Activated T-helper 17 cell treated with anti-CD3 and anti-CD28 coated beads, Interleukin-2, amount 50 U/mL, for 72 hours (primary cell): Measurements from ENCODE around the gene KRT33B. TPM values are rescaled to one million over a fixed set of nuclear protein-coding genes. Genes with fewer than 3 reads are reported as not detected.
A peak's percentile ranks its signal among the peaks of the same experiment; 100 is the strongest.
"Not testable (repeated sequence)": the region's sequence is repeated elsewhere in the genome, so short reads cannot be mapped to it uniquely, and the experiment has no call there.

Source experiments
- ATAC-seq: fragments of 150-1000 bp; cut with Tn5 transposase; replicated peaks from 2 replicates; pipeline ENCODE4 v1.10.0; 2021; ENCODE audit warnings: mild to moderate bottlenecking, moderate library complexity
- H3K27ac Mint-ChIP-seq: one replicate; pipeline ENCODE4 v1.8.0; 2022; ENCODE audit warnings: mixed read lengths
- H3K27me3 Mint-ChIP-seq: one replicate; pipeline ENCODE4 v1.8.0; 2022; ENCODE audit warnings: mixed read lengths
- H3K36me3 Mint-ChIP-seq: one replicate; pipeline ENCODE4 v1.8.0; 2022; ENCODE audit warnings: low read depth, mild to moderate bottlenecking, mixed read lengths
- H3K4me1 Mint-ChIP-seq: one replicate; pipeline ENCODE4 v1.8.0; 2022; ENCODE audit warnings: mixed read lengths
- H3K4me3 Mint-ChIP-seq: one replicate; pipeline ENCODE4 v1.8.0; 2022; ENCODE audit warnings: mild to moderate bottlenecking, mixed read lengths
- H3K9me3 Mint-ChIP-seq: one replicate; pipeline ENCODE4 v1.8.0; 2022; ENCODE audit warnings: mixed read lengths
- total RNA-seq, 2 donors: library from RNA; stranded (reverse); gene quantifications; one replicate each; pipeline ENCODE4 v1.2.3, GENCODE V29; 2022

Gene KRT33B
- total RNA-seq, 2 donors from 2014 or later = not detected

DNA sequence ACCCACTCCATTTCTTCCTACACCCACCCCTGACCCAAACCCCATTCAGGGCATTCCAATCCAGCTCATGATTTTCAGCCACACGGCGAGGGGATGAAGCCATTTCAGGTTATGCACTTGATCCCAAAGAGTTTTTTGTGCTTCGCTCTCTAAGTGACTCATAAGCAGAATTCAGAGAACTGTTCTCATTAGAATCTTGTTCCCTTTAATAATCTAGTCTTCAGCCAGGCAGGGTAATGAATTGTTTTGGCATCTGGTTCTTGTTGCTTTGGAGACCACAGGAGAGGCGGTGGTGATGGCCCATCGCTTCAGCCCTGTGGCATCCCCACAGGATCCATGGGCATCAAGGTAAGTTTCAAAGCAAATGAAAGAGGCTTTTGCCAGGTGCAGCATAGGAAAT, 32.5 kb upstream of the KRT33B start:
- H3K27me3 Mint-ChIP-seq = no peaks in the 10 kb centered on the region
- no peak for ATAC-seq
- peak overlapping the region; percentile 63 for H3K4me3 Mint-ChIP-seq
- H3K9me3 Mint-ChIP-seq = peaks cover 3% of the 10 kb centered on the region
- no peaks in the 10 kb centered on the region for H3K36me3 Mint-ChIP-seq
- peaks cover 25% of the 10 kb centered on the region for H3K4me1 Mint-ChIP-seq
- H3K27ac Mint-ChIP-seq = peak overlapping the region; percentile 92

DNA sequence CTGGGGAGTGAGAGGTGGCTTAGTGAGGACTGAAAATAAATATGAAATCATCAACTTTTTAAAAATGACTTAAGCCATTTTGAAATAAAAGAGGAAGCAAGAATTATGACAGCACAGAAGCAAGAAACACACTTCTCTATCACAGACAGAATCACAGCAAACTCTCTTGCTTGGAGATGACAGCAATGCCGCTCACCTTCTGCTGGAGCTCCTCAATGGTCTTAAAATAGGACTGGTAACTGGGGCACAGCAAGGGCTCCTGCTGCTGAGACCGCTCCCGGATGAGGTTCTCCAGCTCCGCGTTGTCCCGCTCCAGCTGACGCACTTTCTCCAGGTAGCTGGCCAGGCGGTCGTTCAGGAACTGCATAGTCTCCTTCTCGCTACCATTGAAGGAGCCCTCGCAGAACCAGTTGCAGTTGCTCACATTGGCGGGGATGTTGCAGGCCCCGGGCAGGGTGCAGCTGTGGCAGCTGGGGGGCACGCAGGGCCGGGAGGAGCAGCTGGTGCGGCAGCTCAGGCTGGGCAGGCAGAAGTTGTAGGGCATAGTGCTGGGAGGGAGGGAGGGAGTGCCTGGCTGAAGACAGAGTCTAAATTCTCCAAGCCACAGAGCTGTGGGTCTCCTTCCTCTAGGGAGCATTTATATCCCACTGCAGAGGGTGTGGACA, 27.5 kb upstream of the KRT33B start, which contains the start of gene KRT31:
TSS of gene KRT31 (minus strand) at position 613 of the 665 bp plus-strand sequence. CDS start at position 544, 69 bp downstream.
- H3K9me3 Mint-ChIP-seq = no peaks in the 10 kb centered on the region
- H3K36me3 Mint-ChIP-seq = no peaks in the 10 kb centered on the region
- H3K4me1 Mint-ChIP-seq = peaks cover 2% of the 10 kb centered on the region
- no peak within 1 kb of the TSS for H3K4me3 Mint-ChIP-seq
- no peaks in the 10 kb centered on the region for H3K27me3 Mint-ChIP-seq
- ATAC-seq = no peak
- no peak within 1 kb of the TSS for H3K27ac Mint-ChIP-seq

DNA sequence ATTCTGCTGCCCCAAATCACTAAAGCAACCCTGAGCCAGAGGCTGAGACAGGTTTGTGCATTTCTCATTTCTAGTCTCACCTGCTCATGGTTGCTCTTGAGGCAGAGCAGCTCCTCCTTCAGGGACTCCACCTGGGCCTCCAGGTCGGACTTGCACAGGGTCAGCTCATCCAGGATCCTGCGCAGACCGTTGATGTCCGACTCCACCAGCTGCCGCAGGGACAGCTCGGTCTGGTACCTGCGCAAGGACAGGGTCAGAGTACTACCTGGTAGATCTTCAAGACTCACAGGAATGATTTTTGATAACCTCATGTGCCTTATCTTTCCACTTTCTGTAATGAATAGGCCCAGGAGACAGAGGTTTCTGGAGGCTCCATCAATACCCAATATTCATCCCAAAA, 26.7 kb upstream of the KRT33B start:
- Mint-ChIP-seq H3K4me3 (no peak overlapping the region), H3K4me1 (no peaks in the 10 kb centered on the region), H3K36me3 (no peaks in the 10 kb centered on the region), H3K9me3 (no peaks in the 10 kb centered on the region), H3K27me3 (no peaks in the 10 kb centered on the region), H3K27ac (no peak overlapping the region)
- no peak for ATAC-seq

DNA sequence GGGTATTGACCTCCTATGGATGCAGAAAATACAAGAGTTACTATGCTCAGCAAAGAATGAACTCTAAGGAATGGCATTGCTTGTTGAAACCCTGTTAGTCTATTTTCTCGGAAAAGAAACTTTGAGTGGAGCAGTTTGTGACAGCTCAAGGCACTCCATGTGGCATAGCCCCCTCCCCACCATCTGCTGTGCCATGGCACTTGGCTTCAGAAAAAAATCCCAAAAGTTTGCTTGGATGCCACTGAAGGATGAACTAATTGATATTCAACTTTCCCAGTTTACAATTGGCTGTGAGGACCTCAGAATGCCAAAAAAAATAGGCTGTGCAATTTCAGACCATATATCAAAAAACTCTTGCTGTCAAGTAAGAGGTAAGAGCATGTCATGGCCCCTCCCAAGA, 26.0 kb upstream of the KRT33B start:
- H3K36me3 Mint-ChIP-seq = no peaks in the 10 kb centered on the region
- no peaks in the 10 kb centered on the region for H3K9me3 Mint-ChIP-seq
- H3K27me3 Mint-ChIP-seq = no peaks in the 10 kb centered on the region
- no peak for ATAC-seq
- no peak overlapping the region for H3K27ac Mint-ChIP-seq
- no peak overlapping the region for H3K4me3 Mint-ChIP-seq
- no peaks in the 10 kb centered on the region for H3K4me1 Mint-ChIP-seq

DNA sequence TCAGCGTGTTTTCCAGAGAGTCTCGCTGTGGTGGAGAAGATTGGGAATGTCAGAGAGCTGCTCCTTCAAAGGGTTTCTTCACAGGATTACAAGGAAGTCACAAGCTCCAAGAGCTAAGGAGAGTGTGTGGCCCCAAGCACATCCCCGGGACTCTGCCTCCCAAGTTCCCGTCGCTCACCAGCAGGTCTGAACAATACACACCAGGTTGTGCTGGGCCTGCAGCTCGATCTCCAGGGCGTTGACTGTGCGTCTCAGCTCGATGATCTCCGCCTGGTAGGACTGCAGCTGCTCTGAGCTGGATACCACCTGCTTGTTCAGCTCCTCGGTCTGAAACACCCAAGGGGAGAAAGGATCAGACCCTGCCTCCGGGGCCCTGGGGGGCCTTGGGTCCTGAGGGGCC, 25.4 kb upstream of the KRT33B start:
- H3K9me3 Mint-ChIP-seq, ATAC-seq, H3K27me3 Mint-ChIP-seq, H3K36me3 Mint-ChIP-seq, H3K27ac Mint-ChIP-seq, H3K4me3 Mint-ChIP-seq, H3K4me1 Mint-ChIP-seq: not testable (repeated sequence)

DNA sequence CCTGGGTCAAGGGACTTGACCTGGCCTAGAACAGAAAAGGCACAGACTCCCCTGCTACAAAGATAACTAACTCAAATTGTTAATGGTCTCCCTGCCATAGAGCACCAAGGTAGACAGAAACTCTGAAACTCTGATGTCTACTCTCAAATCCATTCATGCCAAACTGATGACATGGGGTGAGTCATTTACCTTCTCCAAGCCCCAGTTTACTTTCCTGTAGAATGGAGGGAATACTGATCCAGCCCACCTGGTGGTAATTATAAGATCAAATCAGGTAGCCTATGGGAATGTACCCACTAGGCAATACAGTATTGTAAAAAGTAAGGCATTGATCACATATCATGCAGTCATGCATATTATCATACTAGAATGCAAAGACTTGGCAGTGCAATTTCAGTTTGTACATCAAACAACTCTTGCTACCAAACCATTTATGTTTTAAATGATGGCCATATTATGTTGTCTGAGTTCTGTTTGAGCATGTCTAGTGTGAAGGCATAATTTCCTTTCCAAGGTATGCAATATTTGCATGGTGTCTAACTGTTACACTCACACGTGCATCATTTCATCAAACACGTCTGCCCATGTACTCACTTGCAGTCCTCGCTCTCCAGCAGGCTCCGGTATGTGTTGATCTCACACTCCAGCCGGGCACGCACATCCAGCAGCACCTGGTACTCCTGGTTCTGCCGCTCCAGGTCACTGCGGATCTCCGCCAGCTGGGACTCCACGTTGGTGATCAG, 24.8 kb upstream of the KRT33B start:
- Mint-ChIP-seq H3K4me3 (no peak overlapping the region), H3K9me3 (no peaks in the 10 kb centered on the region), H3K4me1 (no peaks in the 10 kb centered on the region), H3K36me3 (no peaks in the 10 kb centered on the region), H3K27me3 (peaks cover 4% of the 10 kb centered on the region), H3K27ac (no peak overlapping the region)
- ATAC-seq = no peak

DNA sequence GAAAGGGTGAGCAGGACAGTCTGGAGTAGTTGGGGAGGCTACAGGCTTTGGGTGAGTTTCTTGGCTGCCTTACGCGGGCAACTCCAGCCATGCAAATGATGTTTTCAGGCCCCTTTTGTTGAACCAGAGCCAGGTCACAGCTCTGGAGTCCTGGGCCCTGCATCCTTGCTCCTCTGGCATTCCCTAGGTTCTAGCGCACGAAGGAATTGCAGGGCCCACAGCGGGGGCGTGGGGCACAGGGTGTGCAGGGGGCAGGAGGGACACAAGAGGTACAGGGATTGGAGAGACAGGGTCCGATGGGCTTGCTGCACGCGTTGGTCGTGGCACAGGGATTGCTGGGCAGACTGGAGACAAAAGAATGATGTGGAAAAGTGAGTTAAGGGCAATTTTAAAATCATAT, 24.2 kb upstream of the KRT33B start:
- Mint-ChIP-seq H3K27ac (no peak overlapping the region), H3K4me3 (no peak overlapping the region), H3K9me3 (no peaks in the 10 kb centered on the region), H3K4me1 (no peaks in the 10 kb centered on the region), H3K36me3 (no peaks in the 10 kb centered on the region), H3K27me3 (peaks cover 4% of the 10 kb centered on the region)
- no peak for ATAC-seq

DNA sequence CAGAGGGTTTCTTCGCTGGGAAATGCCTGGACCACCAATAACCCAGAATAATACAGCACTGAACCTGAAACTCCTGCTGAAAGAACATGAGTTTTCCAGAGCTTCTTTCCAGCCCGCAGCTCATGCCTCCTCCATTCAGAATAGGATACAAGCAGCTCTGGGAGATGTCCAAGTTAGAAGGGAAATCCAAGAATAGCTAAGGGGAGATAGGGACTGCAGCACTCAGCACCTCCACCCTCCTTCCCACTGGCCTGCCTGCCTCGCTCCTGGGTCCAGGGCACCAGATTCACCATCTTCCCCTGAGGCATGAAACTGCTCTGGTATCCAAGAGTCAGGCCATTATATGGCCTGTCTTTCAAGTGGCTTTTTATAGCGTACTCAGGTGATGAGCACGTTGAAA, 23.7 kb upstream of the KRT33B start:
- H3K9me3 Mint-ChIP-seq = no peaks in the 10 kb centered on the region
- no peak for ATAC-seq
- H3K36me3 Mint-ChIP-seq = no peaks in the 10 kb centered on the region
- H3K27ac Mint-ChIP-seq = peak overlapping the region; percentile 46
- H3K4me1 Mint-ChIP-seq = peaks cover 4% of the 10 kb centered on the region
- peaks cover 4% of the 10 kb centered on the region for H3K27me3 Mint-ChIP-seq
- no peak overlapping the region for H3K4me3 Mint-ChIP-seq

DNA sequence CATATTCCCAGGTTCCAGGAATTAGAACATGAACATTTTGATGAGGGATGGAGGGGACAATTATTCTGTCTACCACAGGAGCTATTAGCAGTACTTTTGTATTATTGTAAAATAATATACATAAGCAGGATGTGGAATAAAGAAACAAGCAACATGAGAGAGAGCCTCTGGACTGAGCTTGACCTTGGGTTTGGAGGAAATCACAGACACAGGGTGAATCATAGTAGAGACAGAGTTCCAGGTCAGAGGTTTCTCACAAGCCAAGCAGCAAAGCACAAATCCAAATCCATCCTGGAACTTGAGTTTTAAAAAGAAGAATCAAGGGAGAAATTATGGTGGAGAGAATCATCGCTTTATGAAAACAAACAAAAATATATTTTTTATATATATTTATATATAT, 22.7 kb upstream of the KRT33B start:
- Mint-ChIP-seq H3K36me3 (no peaks in the 10 kb centered on the region), H3K4me3 (no peak overlapping the region), H3K9me3 (no peaks in the 10 kb centered on the region), H3K27ac (no peak overlapping the region), H3K27me3 (peaks cover 4% of the 10 kb centered on the region), H3K4me1 (peaks cover 5% of the 10 kb centered on the region)
- no peak for ATAC-seq

DNA sequence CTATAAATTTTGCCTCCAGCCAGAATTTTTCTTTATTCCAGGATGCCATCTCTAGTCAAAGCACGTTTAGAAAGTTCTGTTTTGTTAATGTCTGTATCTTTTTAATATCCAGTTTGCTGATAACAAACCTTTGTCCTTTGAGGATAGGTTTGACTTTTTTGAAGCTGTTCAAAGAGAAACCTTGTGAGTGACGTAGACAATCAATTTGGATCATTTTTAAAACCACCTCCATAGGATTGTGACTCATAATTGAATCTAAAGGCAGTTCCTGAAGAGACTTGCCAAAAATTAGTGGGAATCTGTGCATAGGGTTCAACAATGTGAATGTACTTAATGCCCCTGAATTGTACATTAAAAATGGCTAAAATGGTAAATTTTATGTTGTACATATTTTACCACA, 21.9 kb upstream of the KRT33B start:
- Mint-ChIP-seq H3K9me3 (peaks cover 3% of the 10 kb centered on the region), H3K27ac (no peak overlapping the region), H3K27me3 (peaks cover 4% of the 10 kb centered on the region), H3K4me3 (no peak overlapping the region), H3K36me3 (no peaks in the 10 kb centered on the region), H3K4me1 (peaks cover 5% of the 10 kb centered on the region)
- ATAC-seq = no peak

DNA sequence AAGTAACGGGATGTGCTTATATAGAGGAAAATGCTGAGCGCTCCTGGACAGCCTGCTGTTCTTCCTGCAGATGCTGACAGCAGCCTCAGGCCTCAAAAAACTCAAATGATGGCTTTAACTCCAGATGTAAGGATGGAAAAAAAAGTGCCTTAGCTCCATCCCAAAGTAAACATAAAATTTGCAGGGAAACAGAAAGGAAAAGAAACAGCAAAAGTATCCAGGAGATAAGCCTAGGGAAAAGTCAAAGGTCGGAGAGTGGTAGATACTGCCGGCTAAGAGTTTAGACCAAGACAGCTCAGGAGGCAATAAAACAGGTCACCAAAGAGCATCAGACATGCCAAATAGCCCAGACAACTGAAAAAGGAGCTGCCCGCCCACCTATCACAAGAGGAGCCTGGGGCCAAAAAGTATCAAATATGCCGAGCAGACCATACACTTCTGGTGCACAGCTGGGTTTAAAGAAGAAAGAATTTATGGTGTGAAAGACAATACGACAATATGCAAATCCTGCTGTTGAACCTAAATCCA, 20.9 kb upstream of the KRT33B start:
- Mint-ChIP-seq H3K36me3 (no peaks in the 10 kb centered on the region), H3K27me3 (peaks cover 7% of the 10 kb centered on the region), H3K4me3 (no peak overlapping the region), H3K9me3 (peaks cover 7% of the 10 kb centered on the region), H3K27ac (no peak overlapping the region), H3K4me1 (peaks cover 5% of the 10 kb centered on the region)
- no peak for ATAC-seq

DNA sequence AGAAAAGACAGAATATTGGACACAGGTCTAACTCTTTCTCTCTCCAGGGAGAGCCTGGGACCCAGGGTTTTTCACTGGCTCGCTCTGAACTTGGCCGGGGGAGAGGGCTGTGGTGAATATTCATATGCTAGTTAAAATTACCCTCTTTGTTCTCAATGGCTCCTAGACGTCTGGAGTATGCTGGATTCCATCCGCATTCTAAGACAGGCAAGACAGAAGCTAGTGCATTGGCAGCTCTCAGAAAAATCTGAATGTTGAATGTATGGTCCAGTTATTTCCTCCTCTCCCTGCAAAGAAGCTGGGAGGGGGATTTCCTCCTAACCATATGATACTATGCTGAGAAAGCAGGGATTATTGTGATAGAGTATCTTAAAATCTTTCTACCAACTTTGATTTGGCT, 18.1 kb upstream of the KRT33B start:
- Mint-ChIP-seq H3K4me1 (peaks cover 5% of the 10 kb centered on the region), H3K36me3 (no peaks in the 10 kb centered on the region), H3K9me3 (peaks cover 7% of the 10 kb centered on the region), H3K27me3 (peaks cover 7% of the 10 kb centered on the region), H3K27ac (no peak overlapping the region), H3K4me3 (no peak overlapping the region)
- ATAC-seq = no peak

DNA sequence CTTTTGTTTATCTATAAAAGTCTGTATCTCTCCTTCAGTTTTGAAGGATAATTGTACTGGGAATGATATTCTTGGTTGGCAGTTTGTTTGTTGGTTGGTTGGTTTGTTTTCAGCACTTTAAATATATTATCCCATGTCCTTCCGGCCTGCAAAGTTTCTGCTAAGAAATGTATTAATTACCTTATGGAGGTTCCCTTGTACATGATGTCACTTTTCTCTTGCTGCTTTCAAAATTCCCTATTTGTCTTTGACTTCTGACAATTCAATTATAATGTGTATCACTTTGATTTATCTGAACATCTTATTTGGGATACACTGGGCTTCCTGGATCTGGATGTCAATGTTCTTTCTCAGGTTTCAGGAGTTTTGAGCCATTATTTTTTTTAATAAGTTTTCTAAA, 16.6 kb upstream of the KRT33B start:
- H3K36me3 Mint-ChIP-seq = no peaks in the 10 kb centered on the region
- peaks cover 7% of the 10 kb centered on the region for H3K9me3 Mint-ChIP-seq
- no peak overlapping the region for H3K4me3 Mint-ChIP-seq
- no peak overlapping the region for H3K27ac Mint-ChIP-seq
- H3K27me3 Mint-ChIP-seq = peaks cover 7% of the 10 kb centered on the region
- ATAC-seq = no peak
- H3K4me1 Mint-ChIP-seq = peaks cover 5% of the 10 kb centered on the region

DNA sequence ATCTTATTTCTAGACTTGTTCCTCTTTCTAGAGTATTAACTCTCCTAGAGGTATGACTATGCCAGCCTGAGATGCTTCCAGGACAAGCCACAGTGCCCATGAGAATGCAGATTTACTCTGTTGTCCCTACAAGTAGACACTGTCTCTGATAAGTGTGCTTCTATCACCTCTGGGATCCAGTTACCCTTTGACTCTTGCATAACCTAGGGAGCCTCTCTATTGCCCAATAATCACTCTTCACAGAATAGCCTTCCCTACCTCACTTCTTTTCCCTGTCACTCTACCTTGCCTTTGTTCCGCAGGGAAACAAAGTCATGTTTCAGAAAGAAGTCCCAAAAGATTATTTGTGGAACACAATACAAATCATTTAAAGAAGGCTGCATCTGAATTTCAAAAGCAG, 14.1 kb upstream of the KRT33B start:
- no peak overlapping the region for H3K27ac Mint-ChIP-seq
- peaks cover 3% of the 10 kb centered on the region for H3K27me3 Mint-ChIP-seq
- peaks cover 7% of the 10 kb centered on the region for H3K9me3 Mint-ChIP-seq
- peaks cover 4% of the 10 kb centered on the region for H3K4me1 Mint-ChIP-seq
- no peak overlapping the region for H3K4me3 Mint-ChIP-seq
- no peaks in the 10 kb centered on the region for H3K36me3 Mint-ChIP-seq
- no peak for ATAC-seq

DNA sequence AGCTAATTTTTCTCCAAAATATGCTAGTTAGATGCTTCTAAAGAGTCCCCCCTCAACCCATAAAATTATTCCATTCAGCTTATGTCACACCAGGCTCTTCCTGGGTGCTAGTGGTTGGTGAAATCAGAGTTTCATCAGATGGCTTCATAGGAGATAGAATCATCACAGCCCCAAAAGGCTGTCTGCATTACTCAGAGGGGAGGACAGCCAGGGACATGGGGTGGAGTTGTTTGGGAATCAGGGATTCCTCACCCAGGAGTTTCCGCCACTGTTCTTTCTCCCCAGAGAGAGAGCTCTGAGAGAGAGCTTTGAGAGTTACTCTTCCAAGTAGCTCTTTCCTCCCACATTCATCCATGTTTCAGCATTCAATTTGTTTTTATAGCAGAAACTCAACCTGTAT, 12.8 kb upstream of the KRT33B start:
- H3K27ac Mint-ChIP-seq = no peak overlapping the region
- ATAC-seq = no peak
- peaks cover 7% of the 10 kb centered on the region for H3K9me3 Mint-ChIP-seq
- H3K27me3 Mint-ChIP-seq = peaks cover 3% of the 10 kb centered on the region
- no peaks in the 10 kb centered on the region for H3K36me3 Mint-ChIP-seq
- H3K4me1 Mint-ChIP-seq = no peaks in the 10 kb centered on the region
- H3K4me3 Mint-ChIP-seq = no peak overlapping the region
